ENCODE measurements around the gene RCL1.

- TF ChIP-seq CHD2 (IDR thresholded peaks at IDR 0.05; ENCODE audit: low read length, partially characterized antibody) (no peak), SIN3A (IDR thresholded peaks at IDR 0.05; ENCODE audit: borderline replicate concordance, low read depth, low read length) (no peak), POLR2AphosphoS5 (IDR thresholded peaks at IDR 0.05; ENCODE audit: low read depth, low read length) (no peak)
These were observed 58.0 kb downstream of the RCL1 start for GRCh38 chr9:4850603-4851310.
